ENCODE data around the gene MTHFSD. TPM values are rescaled to one million over a fixed set of nuclear protein-coding genes. Genes with fewer than 3 reads are reported as not detected.

MTHFSD gene
- total RNA-seq, 3 donors from 2014 or later: 15.8 to 30.2 (median 27.7) TPM

GRCh38 chr16:86587487-86587886, 32.5 kb upstream of the MTHFSD start:
- TF ChIP-seq POLR2A (IDR thresholded peaks at IDR 0.05): no peak
- TF ChIP-seq POLR2AphosphoS5 (IDR thresholded peaks at IDR 0.05): no peak
- TF ChIP-seq, protein P1, sequence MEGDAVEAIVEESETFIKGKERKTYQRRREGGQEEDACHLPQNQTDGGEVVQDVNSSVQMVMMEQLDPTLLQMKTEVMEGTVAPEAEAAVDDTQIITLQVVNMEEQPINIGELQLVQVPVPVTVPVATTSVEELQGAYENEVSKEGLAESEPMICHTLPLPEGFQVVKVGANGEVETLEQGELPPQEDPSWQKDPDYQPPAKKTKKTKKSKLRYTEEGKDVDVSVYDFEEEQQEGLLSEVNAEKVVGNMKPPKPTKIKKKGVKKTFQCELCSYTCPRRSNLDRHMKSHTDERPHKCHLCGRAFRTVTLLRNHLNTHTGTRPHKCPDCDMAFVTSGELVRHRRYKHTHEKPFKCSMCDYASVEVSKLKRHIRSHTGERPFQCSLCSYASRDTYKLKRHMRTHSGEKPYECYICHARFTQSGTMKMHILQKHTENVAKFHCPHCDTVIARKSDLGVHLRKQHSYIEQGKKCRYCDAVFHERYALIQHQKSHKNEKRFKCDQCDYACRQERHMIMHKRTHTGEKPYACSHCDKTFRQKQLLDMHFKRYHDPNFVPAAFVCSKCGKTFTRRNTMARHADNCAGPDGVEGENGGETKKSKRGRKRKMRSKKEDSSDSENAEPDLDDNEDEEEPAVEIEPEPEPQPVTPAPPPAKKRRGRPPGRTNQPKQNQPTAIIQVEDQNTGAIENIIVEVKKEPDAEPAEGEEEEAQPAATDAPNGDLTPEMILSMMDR (IDR thresholded peaks at IDR 0.05): no peak
- peaks cover 0 to 20% of the 10 kb centered on the region in 2 donors for H3K27me3 ChIP-seq

DNA sequence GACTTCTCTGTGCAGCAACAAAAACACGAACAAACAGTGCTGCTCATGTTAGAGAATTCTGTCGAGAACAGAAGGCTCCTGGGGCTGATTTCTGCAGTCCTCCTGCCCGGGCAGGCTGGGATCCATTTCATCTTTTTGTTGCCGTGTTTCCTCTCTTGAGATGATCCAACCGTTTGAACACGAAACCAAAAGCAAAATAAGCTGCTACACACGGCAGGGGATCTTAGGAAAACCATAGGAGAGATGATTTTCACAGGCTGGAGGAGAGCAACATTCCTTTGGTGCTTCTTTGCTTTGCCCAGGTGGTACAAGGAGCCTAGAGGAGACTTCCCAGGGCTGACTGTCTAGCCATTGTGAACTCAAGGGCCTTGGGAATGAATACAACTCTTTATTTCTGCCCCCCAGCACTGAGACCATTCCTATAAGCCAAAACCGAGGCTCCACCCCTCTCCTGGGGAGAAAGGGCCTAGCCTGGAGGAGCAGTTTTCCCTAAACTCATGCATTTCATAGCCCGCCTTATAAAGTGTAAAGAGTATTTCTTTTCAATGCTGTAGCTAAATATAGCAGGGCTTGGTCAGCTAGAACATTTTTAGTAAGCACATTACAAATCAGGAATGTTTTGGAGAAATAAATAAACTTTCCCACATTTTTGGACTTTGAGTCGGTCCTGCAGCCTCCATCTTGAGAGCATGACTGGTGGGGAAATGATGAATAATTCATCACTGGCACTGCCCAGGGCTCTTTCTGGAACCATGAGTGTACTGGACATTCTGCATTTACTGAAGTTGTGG, 31.0 kb upstream of the MTHFSD start:
- Histone ChIP-seq H3K27ac (no peak overlapping the region), H3K4me1 (no peaks in the 10 kb centered on the region), H3K4me3 (no peak overlapping the region), H3K9me3 (no peaks in the 10 kb centered on the region), H3K36me3 (no peaks in the 10 kb centered on the region), H3K27me3 (peaks cover 0 to 17% of the 10 kb centered on the region in 2 donors)
- no peak for DNase-seq (ENCODE audit: low spot score in 2 of 2)
- TF ChIP-seq, protein P1 (IDR thresholded peaks at IDR 0.05): no peak
- TF ChIP-seq POLR2AphosphoS5 (IDR thresholded peaks at IDR 0.05): no peak
- TF ChIP-seq POLR2A (IDR thresholded peaks at IDR 0.05): no peak
- intact Hi-C loops (cut with DNase I; ENCODE audit: low total_unique reads): loop anchor here (2.0 kb wide), 1 partner anchor 179 kb away; no protein-coding TSS in a partner anchor

More at GRCh38 chr16:86587487-86587886, 32.5 kb upstream of the MTHFSD start:
- Histone ChIP-seq H3K27ac (no peak overlapping the region), H3K4me3 (no peak overlapping the region), H3K9me3 (no peaks in the 10 kb centered on the region), H3K4me1 (no peaks in the 10 kb centered on the region), H3K36me3 (no peaks in the 10 kb centered on the region)
- DNase-seq (ENCODE audit: low spot score in 2 of 2): no peak
- intact Hi-C loops (cut with DNase I; ENCODE audit: low total_unique reads): no loop called here

DNA sequence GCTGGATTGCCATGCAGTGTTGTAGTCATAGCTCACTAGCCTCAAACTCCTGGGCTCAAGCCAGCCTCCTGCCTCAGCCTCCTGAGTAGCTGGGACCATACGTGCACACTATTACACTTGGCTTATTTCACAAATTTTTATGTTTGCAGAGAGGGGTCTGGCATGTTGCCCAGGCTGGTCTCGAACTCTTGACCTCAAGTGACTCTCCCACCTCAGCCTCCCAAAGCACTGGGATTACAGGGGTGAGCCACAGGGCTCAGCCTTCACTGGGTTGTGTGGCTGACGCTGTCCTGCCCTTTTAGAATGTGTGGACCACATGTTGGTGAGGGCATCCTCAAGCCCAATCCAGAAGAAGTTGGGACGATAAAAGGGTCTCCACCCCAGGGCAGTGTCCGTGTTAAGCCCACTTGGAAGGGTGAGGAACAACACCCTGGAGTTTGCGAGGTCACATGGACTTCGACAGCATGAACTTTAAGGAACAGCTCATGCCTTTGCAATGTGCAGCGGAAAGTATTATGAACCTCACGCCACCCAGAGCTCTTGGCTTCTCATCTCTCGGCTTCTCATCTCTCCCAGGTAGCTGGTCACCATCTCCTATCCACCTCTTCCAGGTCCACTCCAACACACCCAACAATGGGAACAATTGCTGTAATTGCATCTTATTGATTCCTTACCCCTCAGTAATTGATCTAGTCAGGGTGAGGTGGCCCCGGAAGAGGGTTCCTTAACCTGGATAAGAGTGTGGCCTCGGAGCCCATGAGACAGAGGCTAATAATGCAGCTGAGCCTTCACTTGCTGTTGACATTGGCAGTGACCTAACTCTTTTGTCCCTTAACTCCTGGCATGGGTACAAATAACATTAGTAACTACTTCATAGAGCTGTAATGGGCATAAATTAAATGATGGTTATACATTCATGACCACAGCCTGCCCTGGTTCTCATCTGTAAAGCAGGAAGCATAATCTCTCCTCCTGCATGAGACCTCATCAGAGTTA, 30.0 kb upstream of the MTHFSD start:
- Histone ChIP-seq H3K27ac (no peak overlapping the region), H3K36me3 (no peaks in the 10 kb centered on the region), H3K9me3 (no peaks in the 10 kb centered on the region), H3K27me3 (peaks cover 0 to 26% of the 10 kb centered on the region in 2 donors), H3K4me1 (no peaks in the 10 kb centered on the region), H3K4me3 (no peak overlapping the region)
- DNase-seq (ENCODE audit: low spot score in 2 of 2): no peak
- intact Hi-C loops (cut with DNase I; ENCODE audit: low total_unique reads): loop anchor here (2.0 kb wide), 1 partner anchor 180 kb away; no protein-coding TSS in a partner anchor
- TF ChIP-seq POLR2A (IDR thresholded peaks at IDR 0.05): no peak
- TF ChIP-seq POLR2AphosphoS5 (IDR thresholded peaks at IDR 0.05): no peak
- TF ChIP-seq, protein P1 (IDR thresholded peaks at IDR 0.05): no peak

DNA sequence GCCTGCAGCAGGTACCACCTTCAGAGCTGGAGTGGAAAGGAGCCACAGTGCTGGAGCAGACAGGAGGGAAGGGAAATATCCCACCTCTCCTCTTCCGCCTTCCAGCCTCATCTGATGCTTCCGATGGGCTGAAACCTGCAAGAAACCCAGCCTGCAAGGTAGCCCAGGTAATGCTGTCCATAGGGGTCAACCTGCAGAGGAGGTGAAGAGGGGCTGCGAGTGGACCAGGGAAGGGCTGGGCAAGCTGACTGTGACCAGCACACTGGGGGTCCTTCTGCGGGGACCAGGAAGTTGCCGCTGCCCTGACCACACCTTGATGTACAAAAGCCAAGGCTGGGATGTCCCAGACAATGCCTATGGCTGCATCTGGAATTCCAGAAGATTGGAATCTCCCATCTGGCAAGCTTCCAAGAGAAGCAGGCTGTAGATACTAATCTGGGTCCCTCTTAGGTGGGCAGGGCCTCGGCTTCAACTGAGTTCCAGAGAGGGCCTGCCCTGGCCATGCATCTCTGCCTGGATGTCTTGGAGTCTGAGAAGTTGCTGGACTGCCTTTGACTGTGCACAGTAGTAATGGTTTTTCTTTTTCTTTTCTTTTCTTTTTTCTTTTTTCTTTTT, 29.1 kb upstream of the MTHFSD start:
- H3K36me3 ChIP-seq: no peaks in the 10 kb centered on the region
- H3K27ac ChIP-seq: no peak overlapping the region
- intact Hi-C loops (cut with DNase I; ENCODE audit: low total_unique reads): loop anchor here (2.0 kb wide), 1 partner anchor 181 kb away; no protein-coding TSS in a partner anchor
- DNase-seq (ENCODE audit: low spot score in 2 of 2): no peak
- TF ChIP-seq, protein P1 (IDR thresholded peaks at IDR 0.05): no peak
- TF ChIP-seq POLR2AphosphoS5 (IDR thresholded peaks at IDR 0.05) (no peak), POLR2A (IDR thresholded peaks at IDR 0.05) (no peak)
- H3K27me3 ChIP-seq: peaks cover 0 to 26% of the 10 kb centered on the region in 2 donors
- H3K9me3 ChIP-seq: no peaks in the 10 kb centered on the region
- no peaks in the 10 kb centered on the region for H3K4me1 ChIP-seq
- no peak overlapping the region for H3K4me3 ChIP-seq

Data from breast epithelium (tissue), 4 donors.